H1 (cell line): ENCODE measurements around the gene GALNTL6. TPM values are rescaled to one million over a fixed set of nuclear protein-coding genes. Genes with fewer than 3 reads are reported as not detected.

Experiments
- CTCF ChIA-PET: fragments of 300-600 bp; sonication (Branson Sonifier 250); formaldehyde crosslinking; loops from one replicate; lab custom pipeline; 2021; ENCODE audit not compliant: partially characterized antibody; lab: Charles Lee
- POLR2A ChIA-PET: fragments of 300-600 bp; sonication (Branson Sonifier 250); formaldehyde crosslinking; loops from one replicate; lab custom pipeline; 2021; ENCODE audit warnings: inconsistent platforms; ENCODE audit not compliant: partially characterized antibody; lab: Charles Lee
- DNase-seq, 2 experiments: peaks; one replicate each; pipeline versions ENCODE4 v3.0.0 to v3.0.0-alpha.2; 2010 to 2022; ENCODE audit warnings: low spot score in 2 of 2, low read depth in 1 of 2, mixed read lengths in 1 of 2
- FAIRE-seq: peaks from 2 replicates; lab custom pipeline; 2011; peaks lifted over from hg19 to GRCh38; lab: Jason Lieb, UNC
- H2AFZ ChIP-seq: 2 replicates; pipeline ENCODE4 v1.8.1; 2012; ENCODE audit warnings: low read length, inconsistent platforms
- H2AK5ac ChIP-seq: 2 replicates; pipeline ENCODE4 v1.6.1; 2013; ENCODE audit warnings: low read depth, low read length
- H2BK120ac ChIP-seq: replicated peaks from 2 replicates; pipeline ENCODE3; 2013; ENCODE audit warnings: low read depth, low read length, inconsistent platforms
- H2BK12ac ChIP-seq: 2 replicates; pipeline ENCODE4 v1.6.1; 2013; ENCODE audit warnings: low read depth, low read length
- H2BK15ac ChIP-seq: 2 replicates; pipeline ENCODE4 v1.6.1; 2013; ENCODE audit warnings: low read length
- H2BK20ac ChIP-seq: 2 replicates; pipeline ENCODE4 v1.6.1; 2013; ENCODE audit warnings: low read length
- H2BK5ac ChIP-seq: 2 replicates; pipeline ENCODE4 v1.6.1; 2013; ENCODE audit warnings: low read depth, low read length
- H3K14ac ChIP-seq: 2 replicates; pipeline ENCODE4 v1.6.1; 2013; ENCODE audit warnings: inconsistent platforms; ENCODE audit not compliant: insufficient read length
- H3K18ac ChIP-seq: 2 replicates; pipeline ENCODE4 v1.6.1; 2013; ENCODE audit warnings: low read length; ENCODE audit errors: extremely low read depth
- H3K23ac ChIP-seq: 2 replicates; pipeline ENCODE4 v1.6.1; 2013; ENCODE audit warnings: inconsistent platforms; ENCODE audit not compliant: insufficient read length
- H3K23me2 ChIP-seq: 2 replicates; pipeline ENCODE4 v1.6.1; 2013; ENCODE audit warnings: low read depth, low read length
- H3K27ac ChIP-seq: 2 replicates; pipeline ENCODE4 v1.6.1; 2011; ENCODE audit warnings: low read depth, low read length, inconsistent platforms
- H3K27me3 ChIP-seq, 4 experiments: replicated peaks in 1 of 4; 1 replicate in 1 of 4; 2 replicates in 3 of 4; pipeline versions ENCODE4 v1.6.1 to v1.8.1; 2011 to 2013; ENCODE audit warnings: low read length in 3 of 4, mild to moderate bottlenecking in 3 of 4, inconsistent platforms in 2 of 4, mixed read lengths in 2 of 4, moderate library complexity in 1 of 4; ENCODE audit not compliant: control insufficient read depth in 3 of 4, insufficient read depth in 3 of 4; ENCODE audit errors: extremely low read depth in 1 of 4
- H3K36me3 ChIP-seq, 4 experiments: 2 replicates each; pipeline versions ENCODE4 v1.6.1 to v1.8.1; 2011 to 2013; ENCODE audit warnings: mild to moderate bottlenecking in 4 of 4, low read length in 3 of 4, moderate library complexity in 2 of 4, control low read depth in 1 of 4, inconsistent platforms in 1 of 4; ENCODE audit not compliant: insufficient read depth in 4 of 4, control insufficient read depth in 2 of 4
- H3K4ac ChIP-seq: replicated peaks from 2 replicates; pipeline ENCODE3; 2013; ENCODE audit warnings: low read length, low read depth, mixed read lengths, inconsistent platforms; ENCODE audit not compliant: insufficient read length
- H3K4me1 ChIP-seq, 4 experiments: replicated peaks in 1 of 4; 1 replicate in 1 of 4; 2 replicates in 3 of 4; pipeline versions ENCODE4 v1.6.1 to v1.8.1; 2011 to 2013; ENCODE audit warnings: low read length in 3 of 4, inconsistent platforms in 2 of 4, mixed read lengths in 1 of 4; ENCODE audit not compliant: insufficient read depth in 4 of 4, control insufficient read depth in 3 of 4
- H3K4me2 ChIP-seq, 2 experiments: 2 replicates each; pipeline versions ENCODE4 v1.6.1 to v1.8.1; 2011 to 2013; ENCODE audit warnings: low read depth in 2 of 2, low read length in 2 of 2, control low read depth in 1 of 2, inconsistent platforms in 1 of 2, mild to moderate bottlenecking in 1 of 2; ENCODE audit not compliant: insufficient read depth in 1 of 2
- H3K4me3 ChIP-seq, 4 experiments: fragments of 200-600, 300-600 bp in 1 of 4; sonication (generic), shearing (Covaris generic), sonication (Bioruptor Twin) in 1 of 4; 2 replicates each; pipeline versions ENCODE4 v1.5.1 to v1.8.1; 2011 to 2016; ENCODE audit warnings: low read length in 4 of 4, low read depth in 3 of 4, control low read depth in 2 of 4, inconsistent platforms in 2 of 4, mild to moderate bottlenecking in 2 of 4, mixed read lengths in 1 of 4, moderate library complexity in 1 of 4; ENCODE audit not compliant: insufficient read depth in 2 of 4; ENCODE audit errors: extremely low read depth in 1 of 4
- H3K56ac ChIP-seq: replicated peaks from 2 replicates; pipeline ENCODE3; 2013; ENCODE audit warnings: low read depth, mild to moderate bottlenecking, mixed read lengths, low read length, inconsistent platforms; ENCODE audit not compliant: insufficient read length
- H3K79me1 ChIP-seq: 2 replicates; pipeline ENCODE4 v1.6.1; 2013; ENCODE audit warnings: low read depth, low read length, control low read depth
- H3K79me2 ChIP-seq, 2 experiments: 2 replicates each; pipeline versions ENCODE4 v1.6.1 to v1.8.1; 2012 to 2013; ENCODE audit warnings: low read length in 2 of 2, mild to moderate bottlenecking in 2 of 2, inconsistent platforms in 1 of 2; ENCODE audit not compliant: insufficient read depth in 2 of 2, control insufficient read depth in 1 of 2
- H3K9ac ChIP-seq, 4 experiments: replicated peaks in 1 of 4; 1 replicate in 1 of 4; 2 replicates in 3 of 4; pipeline versions ENCODE4 v1.6.1 to v1.8.1; 2011 to 2013; ENCODE audit warnings: low read depth in 3 of 4, low read length in 3 of 4, control low read depth in 2 of 4, mild to moderate bottlenecking in 2 of 4, moderate library complexity in 2 of 4, inconsistent platforms in 1 of 4; ENCODE audit errors: extremely low read depth in 1 of 4
- H3K9me3 ChIP-seq, 2 experiments: 2 replicates each; pipeline versions ENCODE4 v1.6.1 to v1.8.1; 2012 to 2013; ENCODE audit warnings: mild to moderate bottlenecking in 2 of 2, moderate library complexity in 2 of 2, control low read depth in 1 of 2, inconsistent platforms in 1 of 2, low read depth in 1 of 2, low read length in 1 of 2, mixed read lengths in 1 of 2; ENCODE audit not compliant: insufficient read depth in 2 of 2
- H4K20me1 ChIP-seq, 2 experiments: replicated peaks in 1 of 2; 2 replicates each; pipeline versions ENCODE3 to v1.8.1; 2011 to 2013; ENCODE audit warnings: inconsistent platforms in 2 of 2, low read length in 2 of 2, mild to moderate bottlenecking in 1 of 2; ENCODE audit not compliant: insufficient read depth in 2 of 2, control insufficient read depth in 1 of 2
- H4K5ac ChIP-seq: 2 replicates; pipeline ENCODE4 v1.6.1; 2013; ENCODE audit warnings: low read length, low read depth, mixed read lengths, inconsistent platforms; ENCODE audit not compliant: insufficient read length
- H4K8ac ChIP-seq: 2 replicates; pipeline ENCODE4 v1.8.0; 2013; ENCODE audit warnings: mild to moderate bottlenecking, moderate library complexity, low read length, inconsistent platforms; ENCODE audit not compliant: insufficient read depth; ENCODE audit errors: extremely low read depth
- H4K91ac ChIP-seq: replicated peaks from 2 replicates; pipeline ENCODE3; 2013; ENCODE audit warnings: low read length, mixed read lengths, inconsistent platforms; ENCODE audit not compliant: insufficient read length
- CTBP2 ChIP-seq: IDR thresholded peaks from 2 replicates; pipeline ENCODE4 v1.7.0; 2011; ENCODE audit warnings: borderline replicate concordance, mild to moderate bottlenecking, moderate library complexity, mixed read lengths, low read length; ENCODE audit not compliant: insufficient read depth, insufficient read length
- SP4 ChIP-seq: IDR thresholded peaks from 2 replicates; pipeline ENCODE4 v1.6.1; 2012; ENCODE audit warnings: low read length, inconsistent platforms
- WGBS, 2 experiments: shearing (Covaris generic) in 1 of 2; methylation state at CpG; one replicate each; pipeline versions ENCODE4 v1.1.6 to v1.1.7; 2013 to 2015; ENCODE audit warnings: low lambda C conversion rate in 2 of 2, mixed read lengths in 2 of 2, inconsistent platforms in 1 of 2, low coverage in 1 of 2, missing lambda C conversion rate in 1 of 2; ENCODE audit not compliant: insufficient replicate concordance in 2 of 2, insufficient coverage in 1 of 2, insufficient read length in 1 of 2; ENCODE audit errors: extremely low coverage in 1 of 2, missing lambda C conversion rate in 1 of 2; 5-methylcytosine and 5-hydroxymethylcytosine counted together
- polyA plus RNA-seq, 7 experiments: library from polyadenylated mRNA; depleted of rRNA in 3 of 7; stranded (reverse) in 5 of 7; unstranded in 2 of 7; fragments of >200 nt in 5 of 7; fragments of 200-250 nt in 2 of 7; gene quantifications; 1 replicate in 5 of 7; 2 replicates in 1 of 7; 4 replicates in 1 of 7; pipeline versions ENCODE4 v1.2.1 to v1.2.3, GENCODE V29; 2011 to 2013; ENCODE audit warnings: missing spikeins in 2 of 7, mixed read lengths in 2 of 7
- total RNA-seq: library from RNA; stranded (reverse); fragmentation: NEBNext Ultra II Directional; extraction: Animal tissue kit (Norgen Biotek cat#: 25700); gene quantifications from 2 replicates; pipeline ENCODE4 v1.2.1, GENCODE V29; 2021

GALNTL6 gene
- total and polyA plus RNA-seq, 2 of the 8 experiments (the other 6 are each of a cell fraction or from before 2014, with no cell fraction given): 0.03 to 0.32 TPM

DNA sequence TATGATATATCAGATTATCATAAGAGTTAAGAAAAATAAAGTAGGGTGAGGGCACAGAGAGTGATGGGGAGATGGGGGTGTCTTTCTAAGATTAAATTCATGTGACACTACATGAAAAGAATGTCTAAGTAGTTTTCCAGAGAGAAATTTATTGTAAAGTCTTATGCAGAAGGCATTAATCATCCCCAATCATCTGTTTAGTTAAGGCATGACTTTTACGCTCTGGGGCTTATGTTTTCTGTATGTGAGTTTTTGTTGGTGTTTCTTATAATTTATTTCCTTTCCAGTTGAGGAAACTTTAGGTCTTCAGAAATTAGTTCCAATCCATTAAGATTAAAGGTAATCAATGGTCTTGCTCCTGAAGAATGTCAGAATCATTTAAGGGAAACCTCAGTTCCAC is 972.4 kb downstream of the GALNTL6 start:
- Histone ChIP-seq H3K4me1 (no peaks in the 10 kb centered on the region), H3K14ac (no peak overlapping the region), H3K79me2 (no peaks in the 10 kb centered on the region), H2BK120ac (no peak overlapping the region), H4K8ac (no peak overlapping the region), H4K20me1 (no peaks in the 10 kb centered on the region), H3K9ac (no peak overlapping the region), H3K4me2 (no peak overlapping the region), H2BK15ac (no peak overlapping the region), H3K18ac (no peak overlapping the region), H3K4ac (no peak overlapping the region), H3K79me1 (no peaks in the 10 kb centered on the region), H3K27me3 (no peaks in the 10 kb centered on the region), H4K91ac (no peak overlapping the region), H3K9me3 (no peaks in the 10 kb centered on the region), H3K56ac (no peak overlapping the region), H2BK5ac (no peak overlapping the region), H2AK5ac (no peak overlapping the region), H3K23me2 (no peaks in the 10 kb centered on the region), H2AFZ (no peak overlapping the region), H3K27ac (no peak overlapping the region), H3K23ac (no peak overlapping the region), H2BK20ac (no peak overlapping the region), H2BK12ac (no peak overlapping the region), H4K5ac (no peak overlapping the region), H3K4me3 (no peak overlapping the region), H3K36me3 (no peaks in the 10 kb centered on the region)
- TF ChIP-seq SP4 (no peak), CTBP2 (no peak)
- DNase-seq: no peak
- 100% methylated on average over 1 of the region's 1 CpG; no CpG with 5 or more reads in 1 of the 2 experiments for WGBS, 2 experiments
- POLR2A ChIA-PET: no interaction called here
- FAIRE-seq: no peak
- CTCF ChIA-PET: no interaction called here
